Measurements from ENCODE around the gene ZSCAN2. TPM values are rescaled to one million over a fixed set of nuclear protein-coding genes. Genes with fewer than 3 reads are reported as not detected.
"Not testable (repeated sequence)": the region's sequence is repeated elsewhere in the genome, so short reads cannot be mapped to it uniquely, and the experiment has no call there.

Gene ZSCAN2
- total and polyA plus RNA-seq, 2 of the 8 experiments (the other 6 are each of a cell fraction or from before 2014, with no cell fraction given), result 23.6 to 52.4 TPM

- H3K14ac ChIP-seq (ENCODE audit: insufficient read length); H3K18ac ChIP-seq (ENCODE audit: extremely low read depth, low read length); DNase-seq (ENCODE audit: low read depth in 1 of 2, low spot score in 2 of 2); H3K4me1 ChIP-seq (replicated peaks in 1 of 4; ENCODE audit: control insufficient read depth in 3 of 4, insufficient read depth in 4 of 4, low read length in 3 of 4); H3K79me2 ChIP-seq (ENCODE audit: control insufficient read depth in 1 of 2, insufficient read depth in 2 of 2, low read length in 2 of 2); H3K56ac ChIP-seq (replicated peaks; ENCODE audit: insufficient read length, low read depth, low read length); H3K27me3 ChIP-seq (replicated peaks in 1 of 4; ENCODE audit: control insufficient read depth in 3 of 4, extremely low read depth in 1 of 4, insufficient read depth in 3 of 4, low read length in 3 of 4); H2BK20ac ChIP-seq (ENCODE audit: low read length); H3K4me3 ChIP-seq (ENCODE audit: extremely low read depth in 1 of 4, insufficient read depth in 2 of 4, low read depth in 3 of 4, low read length in 4 of 4); H3K27ac ChIP-seq (ENCODE audit: low read depth, low read length); H3K4me2 ChIP-seq (ENCODE audit: insufficient read depth in 1 of 2, low read depth in 2 of 2, low read length in 2 of 2); H2BK15ac ChIP-seq (ENCODE audit: low read length); H4K5ac ChIP-seq (ENCODE audit: insufficient read length, low read depth, low read length); H2BK12ac ChIP-seq (ENCODE audit: low read depth, low read length); H3K9me3 ChIP-seq (ENCODE audit: insufficient read depth in 2 of 2, low read depth in 1 of 2, low read length in 1 of 2); H3K23ac ChIP-seq (ENCODE audit: insufficient read length); H4K20me1 ChIP-seq (replicated peaks in 1 of 2; ENCODE audit: control insufficient read depth in 1 of 2, insufficient read depth in 2 of 2, low read length in 2 of 2); H2AK5ac ChIP-seq (ENCODE audit: low read depth, low read length); H3K23me2 ChIP-seq (ENCODE audit: low read depth, low read length); H3K4ac ChIP-seq (replicated peaks; ENCODE audit: insufficient read length, low read depth, low read length); FAIRE-seq; H2BK120ac ChIP-seq (replicated peaks; ENCODE audit: low read depth, low read length); H2BK5ac ChIP-seq (ENCODE audit: low read depth, low read length); H3K79me1 ChIP-seq (ENCODE audit: low read depth, low read length); H4K8ac ChIP-seq (ENCODE audit: extremely low read depth, insufficient read depth, low read length); H4K91ac ChIP-seq (replicated peaks; ENCODE audit: insufficient read length, low read length); H2AFZ ChIP-seq (ENCODE audit: low read length); H3K9ac ChIP-seq (replicated peaks in 1 of 4; ENCODE audit: extremely low read depth in 1 of 4, low read depth in 3 of 4, low read length in 3 of 4): not testable (repeated sequence)
- POLR2A ChIA-PET (ENCODE audit: partially characterized antibody), result interaction anchor here (1.1 to 4.6 kb wide), 7 partner anchors 9 to 55 kb away, joined by 3 to 38 read pairs (median 6); partner anchors contain the start of genes WDR73 and ZSCAN2
- 89% methylated on average over 9 of the region's 9 CpGs; no CpG with 5 or more reads in 1 of the 2 experiments for WGBS, 2 experiments (ENCODE audit: extremely low coverage in 1 of 2, insufficient coverage in 1 of 2, insufficient read length in 1 of 2, insufficient replicate concordance in 2 of 2, low coverage in 1 of 2, low lambda C conversion rate in 2 of 2, missing lambda C conversion rate in 1 of 2)
- peaks cover 15 to 52% (median 37%) of the 10 kb centered on the region in 4 experiments; a peak in 7 of 8 replicates for H3K36me3 ChIP-seq (ENCODE audit: control insufficient read depth in 2 of 4, insufficient read depth in 4 of 4, low read length in 3 of 4)
- CTCF ChIA-PET (ENCODE audit: partially characterized antibody), result interaction anchor here (0.6 to 7.3 kb wide), 7 partner anchors 13 to 235 kb away, joined by 3 to 57 read pairs (median 3); partner anchors contain the start of genes NMB and WDR73
Measured at GRCh38 chr15:84641871-84642270, 41.1 kb downstream of the ZSCAN2 start.

GRCh38 chr15:84642640-84643039 is 41.8 kb downstream of the ZSCAN2 start:
- POLR2A ChIA-PET (ENCODE audit: partially characterized antibody), result interaction anchor here (0.6 to 4.6 kb wide), 6 partner anchors 9 to 268 kb away, joined by 3 to 38 read pairs (median 4); partner anchors contain the start of gene WDR73
- H2BK20ac ChIP-seq (ENCODE audit: low read length); H2AFZ ChIP-seq (ENCODE audit: low read length); H3K79me2 ChIP-seq (ENCODE audit: control insufficient read depth in 1 of 2, insufficient read depth in 2 of 2, low read length in 2 of 2); H2BK15ac ChIP-seq (ENCODE audit: low read length); H3K4me1 ChIP-seq (replicated peaks in 1 of 4; ENCODE audit: control insufficient read depth in 3 of 4, insufficient read depth in 4 of 4, low read length in 3 of 4); H3K56ac ChIP-seq (replicated peaks; ENCODE audit: insufficient read length, low read depth, low read length); H3K4me2 ChIP-seq (ENCODE audit: insufficient read depth in 1 of 2, low read depth in 2 of 2, low read length in 2 of 2); H3K4me3 ChIP-seq (ENCODE audit: extremely low read depth in 1 of 4, insufficient read depth in 2 of 4, low read depth in 3 of 4, low read length in 4 of 4); H3K4ac ChIP-seq (replicated peaks; ENCODE audit: insufficient read length, low read depth, low read length); H3K27me3 ChIP-seq (replicated peaks in 1 of 4; ENCODE audit: control insufficient read depth in 3 of 4, extremely low read depth in 1 of 4, insufficient read depth in 3 of 4, low read length in 3 of 4); DNase-seq (ENCODE audit: low read depth in 1 of 2, low spot score in 2 of 2); H4K5ac ChIP-seq (ENCODE audit: insufficient read length, low read depth, low read length); H3K9me3 ChIP-seq (ENCODE audit: insufficient read depth in 2 of 2, low read depth in 1 of 2, low read length in 1 of 2); H2BK12ac ChIP-seq (ENCODE audit: low read depth, low read length); H3K23ac ChIP-seq (ENCODE audit: insufficient read length); H3K9ac ChIP-seq (replicated peaks in 1 of 4; ENCODE audit: extremely low read depth in 1 of 4, low read depth in 3 of 4, low read length in 3 of 4); H2BK120ac ChIP-seq (replicated peaks; ENCODE audit: low read depth, low read length); H4K91ac ChIP-seq (replicated peaks; ENCODE audit: insufficient read length, low read length); H3K79me1 ChIP-seq (ENCODE audit: low read depth, low read length); H2BK5ac ChIP-seq (ENCODE audit: low read depth, low read length); H3K14ac ChIP-seq (ENCODE audit: insufficient read length); FAIRE-seq; H3K27ac ChIP-seq (ENCODE audit: low read depth, low read length); H4K20me1 ChIP-seq (replicated peaks in 1 of 2; ENCODE audit: control insufficient read depth in 1 of 2, insufficient read depth in 2 of 2, low read length in 2 of 2); H2AK5ac ChIP-seq (ENCODE audit: low read depth, low read length); H4K8ac ChIP-seq (ENCODE audit: extremely low read depth, insufficient read depth, low read length); H3K18ac ChIP-seq (ENCODE audit: extremely low read depth, low read length); H3K23me2 ChIP-seq (ENCODE audit: low read depth, low read length): not testable (repeated sequence)
- CTCF ChIA-PET (ENCODE audit: partially characterized antibody), result interaction anchor here (0.6 to 7.3 kb wide), 5 partner anchors 12 to 234 kb away, joined by 3 to 57 read pairs (median 9); partner anchors contain the start of genes NMB and WDR73
- peaks cover 20 to 59% (median 44%) of the 10 kb centered on the region in 4 experiments; a peak in 7 of 8 replicates for H3K36me3 ChIP-seq (ENCODE audit: control insufficient read depth in 2 of 4, insufficient read depth in 4 of 4, low read length in 3 of 4)
- 82% methylated on average over 2 of the region's 2 CpGs; no CpG with 5 or more reads in 1 of the 2 experiments for WGBS, 2 experiments (ENCODE audit: extremely low coverage in 1 of 2, insufficient coverage in 1 of 2, insufficient read length in 1 of 2, insufficient replicate concordance in 2 of 2, low coverage in 1 of 2, low lambda C conversion rate in 2 of 2, missing lambda C conversion rate in 1 of 2)

All from H1 (cell line).